GM23248 (cell line): ENCODE results near the gene BASP1.

Source experiments
- EZH2 ChIP-seq: fragments of 200-600 bp; sonication (generic); IDR thresholded peaks from 2 replicates; pipeline ENCODE4 v1.6.1; 2018; ENCODE audit warnings: antibody characterized with exemption, mild to moderate bottlenecking; ENCODE audit not compliant: insufficient read depth, poor library complexity, severe bottlenecking
- EZH2phosphoT487 ChIP-seq: fragments of 200-600 bp; sonication (generic); IDR thresholded peaks from 2 replicates; pipeline ENCODE4 v1.6.1; 2018; ENCODE audit warnings: antibody characterized with exemption, moderate library complexity, mild to moderate bottlenecking, low read depth; ENCODE audit not compliant: insufficient read depth

GRCh38 chr5:17177501-17178372 is 39.7 kb upstream of the BASP1 start:
- TF ChIP-seq EZH2 (no peak), EZH2phosphoT487 (no peak)
